ENCODE results near the gene BBS1.
"Not testable (repeated sequence)": the region's sequence is repeated elsewhere in the genome, so short reads cannot be mapped to it uniquely, and the experiment has no call there.

Gene BBS1

GRCh38 chr11:66510271-66510989 is at the start of gene BBS1:
Gene BBS1, plus strand, starts transcription at chr11:66510635. Its CDS starts 25 bp downstream, at chr11:66510660.
- peaks cover 4% of the 10 kb centered on the region; the same call in 1 of the 2 replicates for H3K36me3 ChIP-seq (ENCODE audit: insufficient read depth, low read length)
- peak within 1 kb of the TSS; percentile 88 for H3K9ac ChIP-seq (ENCODE audit: low read depth, low read length)
- no peaks in the 10 kb centered on the region for H3K4me1 ChIP-seq (ENCODE audit: insufficient read depth, low read length)

DNA sequence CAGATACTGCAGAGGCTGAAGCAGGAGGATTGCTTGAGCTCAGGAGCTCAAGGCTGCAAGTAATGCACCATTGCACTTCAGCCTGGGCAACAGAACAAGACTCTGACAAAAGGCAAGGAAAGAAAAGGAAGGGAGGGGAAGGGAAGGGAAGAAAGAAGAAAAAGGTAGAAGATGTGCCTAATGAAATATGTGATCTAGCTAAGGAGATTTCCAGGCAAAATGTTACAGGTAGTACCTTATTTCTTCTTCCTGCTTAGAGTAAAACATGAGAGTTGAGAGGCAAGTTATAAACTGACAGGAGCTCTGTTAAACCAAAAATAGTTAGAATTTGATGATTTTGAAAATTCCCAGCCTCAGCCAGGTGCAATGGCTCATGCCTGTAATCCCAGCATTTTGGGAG is 48.4 kb upstream of the BBS1 start:
- H3K9ac ChIP-seq (ENCODE audit: low read depth, low read length): no peak overlapping the region
- no peaks in the 10 kb centered on the region for H3K36me3 ChIP-seq (ENCODE audit: insufficient read depth, low read length)
- H3K4me1 ChIP-seq (ENCODE audit: insufficient read depth, low read length): no peaks in the 10 kb centered on the region
- H3K9me3 ChIP-seq (ENCODE audit: control insufficient read depth, insufficient read depth, low read length): no peaks in the 10 kb centered on the region

More at GRCh38 chr11:66510271-66510989, at the start of gene BBS1:
- H3K9me3 ChIP-seq (ENCODE audit: control insufficient read depth, insufficient read depth, low read length): no peaks in the 10 kb centered on the region

DNA sequence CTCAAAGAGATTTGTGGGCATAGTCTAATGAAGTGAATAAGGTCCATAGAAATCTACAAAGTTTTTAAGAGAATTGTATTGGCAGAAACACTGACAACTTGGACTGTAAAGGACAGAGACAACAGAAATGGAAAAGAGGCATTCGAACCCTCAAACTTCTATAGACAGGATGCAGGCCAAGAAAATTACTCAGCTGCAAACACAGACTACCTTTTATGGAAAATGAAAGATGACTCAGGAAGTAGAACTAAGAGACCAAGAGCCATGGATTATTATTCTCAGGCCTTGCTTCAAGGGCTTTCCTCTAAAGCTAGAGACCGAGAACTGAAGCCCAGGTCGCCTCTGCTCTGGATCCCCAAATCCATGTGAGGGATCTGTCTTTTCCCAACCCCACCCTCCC is 47.5 kb upstream of the BBS1 start:
- Histone ChIP-seq H3K4me1 (ENCODE audit: insufficient read depth, low read length) (no peaks in the 10 kb centered on the region), H3K9ac (ENCODE audit: low read depth, low read length) (no peak overlapping the region), H3K9me3 (ENCODE audit: control insufficient read depth, insufficient read depth, low read length) (no peaks in the 10 kb centered on the region), H3K36me3 (ENCODE audit: insufficient read depth, low read length) (no peaks in the 10 kb centered on the region)

DNA sequence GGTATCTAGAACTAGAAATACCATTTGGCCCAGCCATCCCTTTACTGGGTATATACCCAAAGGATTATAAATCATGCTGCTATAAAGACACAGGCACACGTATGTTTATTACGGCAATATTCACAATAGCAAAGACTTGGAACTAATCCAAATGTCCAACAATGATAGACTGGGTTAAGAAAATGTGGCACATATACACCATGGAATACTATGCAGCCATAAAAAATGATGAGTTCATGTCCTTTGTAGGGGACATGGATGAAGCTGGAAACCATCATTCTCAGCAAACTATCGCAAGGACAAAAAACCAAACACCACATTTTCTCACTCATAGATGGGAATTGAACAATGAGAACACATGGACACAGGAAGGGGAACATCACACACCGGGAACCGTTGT is 46.3 kb upstream of the BBS1 start:
- H3K36me3 ChIP-seq (ENCODE audit: insufficient read depth, low read length); H3K9me3 ChIP-seq (ENCODE audit: control insufficient read depth, insufficient read depth, low read length); H3K4me1 ChIP-seq (ENCODE audit: insufficient read depth, low read length); H3K9ac ChIP-seq (ENCODE audit: low read depth, low read length): not testable (repeated sequence)

GRCh38 chr11:66464916-66465315 is 45.5 kb upstream of the BBS1 start:
- Histone ChIP-seq H3K4me1 (ENCODE audit: insufficient read depth, low read length) (peaks cover 5% of the 10 kb centered on the region; the same call in 1 of the 2 replicates), H3K9me3 (ENCODE audit: control insufficient read depth, insufficient read depth, low read length) (no peaks in the 10 kb centered on the region), H3K9ac (ENCODE audit: low read depth, low read length) (no peak overlapping the region), H3K36me3 (ENCODE audit: insufficient read depth, low read length) (no peaks in the 10 kb centered on the region)

DNA sequence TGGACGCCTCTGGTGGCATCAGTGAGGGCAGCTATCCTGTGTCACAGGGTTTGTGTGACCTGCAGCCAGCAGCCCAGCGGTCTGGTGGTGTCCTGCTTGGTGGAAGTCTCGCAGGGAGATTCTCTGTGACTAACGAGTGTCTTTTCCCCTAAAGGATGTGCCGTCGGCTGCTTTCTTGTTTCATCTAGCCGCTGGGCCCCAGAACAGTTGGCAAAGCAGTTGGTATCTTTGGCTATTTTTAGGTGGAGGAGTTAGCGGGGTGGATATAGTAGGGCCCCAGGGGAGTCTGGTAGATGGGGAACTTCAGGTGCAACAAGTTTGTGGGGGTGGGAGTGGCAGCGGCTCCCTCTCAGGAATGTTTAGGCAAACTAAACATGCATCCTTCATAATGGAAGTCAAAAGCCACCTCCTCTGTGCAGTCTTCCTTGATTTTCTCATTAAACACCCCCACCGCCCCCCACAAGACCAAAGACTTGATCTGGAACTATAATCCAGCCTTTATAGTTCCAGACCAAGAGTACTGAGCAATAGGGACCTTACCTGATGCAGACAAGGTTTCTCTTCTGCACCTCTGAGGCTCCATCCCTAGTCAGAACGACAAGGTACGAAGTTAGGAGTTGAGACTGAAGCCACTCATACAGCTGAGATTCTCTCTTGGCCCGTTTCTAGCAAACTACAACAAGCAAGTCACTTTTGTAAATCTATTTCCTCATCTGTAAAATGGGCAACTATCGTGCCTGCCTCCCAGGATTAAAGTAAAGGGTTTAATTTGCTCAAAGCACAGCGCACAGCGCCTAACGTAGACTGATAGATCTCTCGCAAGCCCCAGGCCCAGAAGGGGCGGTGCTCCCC is 44.8 kb upstream of the BBS1 start:
- Histone ChIP-seq H3K4me1 (ENCODE audit: insufficient read depth, low read length) (peaks cover 11% of the 10 kb centered on the region; the same call in 1 of the 2 replicates), H3K36me3 (ENCODE audit: insufficient read depth, low read length) (no peaks in the 10 kb centered on the region), H3K9me3 (ENCODE audit: control insufficient read depth, insufficient read depth, low read length) (no peaks in the 10 kb centered on the region), H3K9ac (ENCODE audit: low read depth, low read length) (peak overlapping the region; percentile 93; the same call in 1 of the 2 replicates)

DNA sequence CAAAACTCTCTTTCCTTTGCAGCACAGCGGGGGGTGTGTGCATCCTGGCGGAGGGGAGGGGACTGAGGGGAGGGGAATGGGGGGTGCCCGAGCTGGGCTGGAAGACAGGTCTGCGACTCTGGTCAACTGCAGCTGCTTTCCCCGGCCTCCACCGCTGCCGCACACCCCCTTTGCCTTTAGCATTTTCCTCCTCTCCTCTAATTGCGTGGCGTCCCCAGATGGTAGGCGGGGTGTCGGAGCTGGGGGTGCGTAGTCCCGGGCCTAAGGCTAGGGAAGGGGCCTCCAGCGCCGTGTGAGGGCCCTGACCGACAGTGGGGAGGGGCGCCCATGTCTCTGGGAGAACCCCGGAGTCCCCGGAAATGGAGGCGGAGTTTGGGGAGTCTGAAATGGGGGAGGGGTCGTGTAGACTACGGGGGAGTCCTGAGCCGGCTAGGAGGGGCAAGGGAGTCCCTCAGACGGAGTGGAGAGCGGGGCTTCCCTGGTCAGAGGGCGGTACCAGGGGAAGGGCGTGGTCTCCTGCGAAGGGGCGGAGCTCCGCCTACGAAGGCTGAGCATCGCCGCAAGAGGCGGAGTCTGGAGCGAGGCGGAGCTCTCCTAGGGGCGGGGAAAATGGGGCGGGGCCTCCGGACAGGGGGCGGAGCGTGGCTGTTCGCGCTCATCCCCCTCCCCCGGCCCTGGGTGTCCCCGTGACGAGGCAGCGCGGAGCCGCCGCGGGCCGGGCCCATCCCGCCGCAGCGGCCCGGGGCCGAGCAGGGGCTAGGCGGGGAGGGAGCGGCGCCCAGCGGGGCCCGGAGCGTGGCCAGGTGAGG is 44.0 kb upstream of the BBS1 start, which contains the start of gene PELI3:
PELI3 (plus strand) TSS at position 681 of the 809 bp plus-strand sequence. CDS start 1,224 bp downstream, outside the sequence.
- Histone ChIP-seq H3K9ac (ENCODE audit: low read depth, low read length) (peak within 1 kb of the TSS; percentile 93), H3K4me1 (ENCODE audit: insufficient read depth, low read length) (peaks cover 11% of the 10 kb centered on the region; the same call in 1 of the 2 replicates), H3K36me3 (ENCODE audit: insufficient read depth, low read length) (no peaks in the 10 kb centered on the region), H3K9me3 (ENCODE audit: control insufficient read depth, insufficient read depth, low read length) (no peaks in the 10 kb centered on the region)

GRCh38 chr11:66467034-66467659 is 43.3 kb upstream of the BBS1 start:
- Histone ChIP-seq H3K9ac (ENCODE audit: low read depth, low read length) (peak overlapping the region; percentile 93; the same call in 1 of the 2 replicates), H3K4me1 (ENCODE audit: insufficient read depth, low read length) (peaks cover 11% of the 10 kb centered on the region; the same call in 1 of the 2 replicates), H3K9me3 (ENCODE audit: control insufficient read depth, insufficient read depth, low read length) (no peaks in the 10 kb centered on the region), H3K36me3 (ENCODE audit: insufficient read depth, low read length) (no peaks in the 10 kb centered on the region)

DNA sequence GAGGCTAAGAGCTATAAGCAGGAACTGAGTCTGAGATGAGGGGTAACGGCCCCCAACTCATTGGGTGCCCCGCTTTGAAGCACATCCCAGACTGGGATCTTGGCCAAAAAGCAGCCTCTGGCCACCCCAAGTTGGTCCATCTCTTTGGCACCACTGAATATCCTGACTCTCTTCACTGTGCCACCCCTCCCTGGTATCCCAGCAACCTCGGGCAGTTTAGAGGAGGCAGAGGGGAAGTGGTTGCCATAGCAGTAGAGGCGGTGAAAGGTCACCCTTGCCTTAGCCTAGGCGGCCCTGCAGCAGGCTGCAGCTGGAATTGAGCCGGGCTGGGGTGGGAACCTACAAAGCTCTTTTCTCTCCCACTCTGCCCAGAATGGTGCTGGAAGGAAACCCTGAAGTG is 42.7 kb upstream of the BBS1 start:
- Histone ChIP-seq H3K9ac (ENCODE audit: low read depth, low read length) (peak overlapping the region; percentile 93; the same call in 1 of the 2 replicates), H3K36me3 (ENCODE audit: insufficient read depth, low read length) (no peaks in the 10 kb centered on the region), H3K4me1 (ENCODE audit: insufficient read depth, low read length) (peaks cover 11% of the 10 kb centered on the region; the same call in 1 of the 2 replicates), H3K9me3 (ENCODE audit: control insufficient read depth, insufficient read depth, low read length) (no peaks in the 10 kb centered on the region)

DNA sequence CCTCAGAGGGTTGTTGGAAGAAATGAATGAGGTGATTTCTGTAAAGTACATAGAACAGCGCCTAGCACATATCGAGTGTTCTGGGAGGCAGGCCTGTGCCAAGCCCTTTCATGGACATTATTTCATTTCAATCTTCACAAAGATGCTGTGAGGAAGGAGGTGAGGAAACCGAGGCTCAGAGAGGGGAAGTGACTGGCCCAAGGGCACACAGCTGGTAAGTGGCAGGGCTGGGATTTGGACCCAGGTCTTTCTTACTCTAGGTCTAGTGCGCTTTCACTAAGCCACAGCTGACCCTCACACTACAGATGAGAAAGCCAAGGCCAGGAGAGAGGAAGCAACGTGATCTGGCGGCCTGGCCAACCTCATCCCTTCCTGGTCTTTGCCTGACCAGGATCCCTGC is 41.7 kb upstream of the BBS1 start:
- peaks cover 11% of the 10 kb centered on the region; the same call in 1 of the 2 replicates for H3K4me1 ChIP-seq (ENCODE audit: insufficient read depth, low read length)
- no peak overlapping the region for H3K9ac ChIP-seq (ENCODE audit: low read depth, low read length)
- no peaks in the 10 kb centered on the region for H3K9me3 ChIP-seq (ENCODE audit: control insufficient read depth, insufficient read depth, low read length)
- no peaks in the 10 kb centered on the region for H3K36me3 ChIP-seq (ENCODE audit: insufficient read depth, low read length)

DNA sequence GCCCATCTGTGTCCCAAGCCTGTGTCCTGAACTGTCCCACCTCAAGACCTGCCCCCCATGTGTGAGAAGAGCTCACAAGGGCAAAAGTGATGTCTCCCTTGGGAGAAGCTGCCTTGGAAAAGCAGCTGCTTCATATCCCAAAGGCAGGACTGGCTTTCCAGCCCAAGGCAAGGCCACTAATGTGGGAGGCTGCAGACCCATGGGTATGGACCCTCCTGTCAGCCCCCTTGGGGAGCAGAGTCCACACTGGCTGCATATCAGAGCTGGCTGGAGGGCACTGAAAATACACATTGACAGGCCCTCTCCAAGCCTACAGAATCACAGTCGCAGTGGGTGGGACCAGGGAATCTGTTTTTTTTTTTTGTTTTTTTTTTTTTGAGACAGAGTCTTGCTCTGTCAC is 41.0 kb upstream of the BBS1 start:
- H3K9ac ChIP-seq (ENCODE audit: low read depth, low read length): no peak overlapping the region
- no peaks in the 10 kb centered on the region for H3K9me3 ChIP-seq (ENCODE audit: control insufficient read depth, insufficient read depth, low read length)
- H3K36me3 ChIP-seq (ENCODE audit: insufficient read depth, low read length): peaks cover 2% of the 10 kb centered on the region; the same call in 1 of the 2 replicates
- peaks cover 11% of the 10 kb centered on the region; the same call in 1 of the 2 replicates for H3K4me1 ChIP-seq (ENCODE audit: insufficient read depth, low read length)

DNA sequence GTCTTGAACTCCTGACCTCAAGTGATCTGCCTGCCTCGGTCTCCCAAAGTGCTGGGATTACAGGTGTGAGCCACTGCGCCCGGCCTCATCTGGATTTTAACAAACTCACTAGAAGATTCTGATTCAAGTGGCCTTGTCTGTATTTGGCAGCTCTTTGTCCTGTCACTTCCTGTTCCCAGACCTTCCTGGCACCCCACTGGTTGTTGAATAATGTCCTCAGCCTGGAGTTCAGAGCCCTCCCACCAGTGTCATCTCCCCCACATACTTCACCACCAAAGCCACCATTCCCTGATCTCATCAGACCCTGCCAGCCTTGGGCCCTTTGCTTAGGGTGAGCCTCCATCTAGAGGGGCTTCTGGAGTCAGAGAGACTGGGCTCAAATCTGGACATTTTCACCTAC is 40.4 kb upstream of the BBS1 start:
- no peak overlapping the region for H3K9ac ChIP-seq (ENCODE audit: low read depth, low read length)
- peaks cover 11% of the 10 kb centered on the region; the same call in 1 of the 2 replicates for H3K4me1 ChIP-seq (ENCODE audit: insufficient read depth, low read length)
- H3K36me3 ChIP-seq (ENCODE audit: insufficient read depth, low read length): peaks cover 2% of the 10 kb centered on the region; the same call in 1 of the 2 replicates
- H3K9me3 ChIP-seq (ENCODE audit: control insufficient read depth, insufficient read depth, low read length): no peaks in the 10 kb centered on the region

GRCh38 chr11:66471142-66471541 is 39.3 kb upstream of the BBS1 start:
- peaks cover 2% of the 10 kb centered on the region; the same call in 1 of the 2 replicates for H3K36me3 ChIP-seq (ENCODE audit: insufficient read depth, low read length)
- H3K9ac ChIP-seq (ENCODE audit: low read depth, low read length): no peak overlapping the region
- H3K9me3 ChIP-seq (ENCODE audit: control insufficient read depth, insufficient read depth, low read length): no peaks in the 10 kb centered on the region
- peaks cover 11% of the 10 kb centered on the region; the same call in 1 of the 2 replicates for H3K4me1 ChIP-seq (ENCODE audit: insufficient read depth, low read length)
